Astrocyte of the spinal cord (primary cell): ENCODE data around the gene EGFR.
A peak's percentile ranks its signal among the peaks of the same experiment; 100 is the strongest.

ENCODE experiments used
- DNase-seq: peaks from one replicate; pipeline ENCODE4 v3.0.0; 2011; ENCODE audit warnings: low read depth, low spot score
- H3K4me3 ChIP-seq: 2 replicates; pipeline ENCODE4 v1.5.1; 2011; ENCODE audit warnings: low read depth, mild to moderate bottlenecking, low read length, moderate library complexity
- in situ Hi-C: cut with HindIII; loops from 2 replicates; pipeline ENCODE4 v1.10.0; 2017; ENCODE audit warnings: low sequenced_read_pairs
- TF ChIP-seq, protein P1 (sequence below): IDR thresholded peaks from 2 replicates; pipeline ENCODE4 v1.5.1; 2012; ENCODE audit warnings: low read depth, mild to moderate bottlenecking, low read length, inconsistent platforms

The EGFR gene

DNA sequence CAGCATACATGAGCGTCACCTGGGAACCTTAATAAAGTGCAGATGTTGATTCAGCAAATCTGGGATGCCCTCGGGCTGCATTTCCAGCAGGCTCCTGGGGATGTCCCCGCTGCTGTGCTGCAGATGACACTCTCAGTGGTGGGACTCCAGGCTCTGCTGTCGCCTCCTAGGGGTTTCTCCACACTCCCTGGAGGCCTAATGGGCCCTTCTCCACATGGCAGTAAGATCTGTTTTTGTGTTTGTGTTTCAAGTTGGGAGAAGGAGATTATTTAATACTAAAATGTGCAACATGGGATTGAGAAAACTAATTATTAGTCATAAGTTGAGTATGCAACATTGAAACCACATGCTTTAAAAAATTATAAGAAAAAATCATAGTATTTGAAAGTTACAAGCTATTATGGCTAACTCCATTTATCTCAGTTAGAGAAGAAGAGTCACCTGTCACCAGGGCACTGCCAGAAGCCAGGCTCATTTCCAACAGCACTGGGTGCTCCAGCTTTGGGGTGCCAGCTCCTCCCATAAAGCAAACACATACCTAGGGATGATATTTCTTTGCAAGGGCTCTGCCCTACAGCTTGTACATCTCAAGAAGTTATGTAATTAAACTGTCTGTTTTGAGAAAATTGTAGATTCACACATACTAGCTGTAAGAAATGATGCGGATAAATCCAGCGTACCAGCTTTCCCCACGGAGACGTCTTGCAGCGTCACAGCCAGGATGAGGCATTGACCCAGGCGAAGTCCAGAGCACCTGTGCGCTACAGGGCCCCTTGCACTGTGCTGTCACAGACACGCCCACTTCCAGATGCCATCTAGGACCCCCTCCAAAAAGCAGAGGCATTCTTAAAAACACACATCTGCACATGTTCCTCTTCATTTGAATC lies 106.4 kb downstream of the EGFR start:
- DNase-seq, result peak; percentile 29
- in situ Hi-C loops, result no loop called here
- TF ChIP-seq, protein P1, sequence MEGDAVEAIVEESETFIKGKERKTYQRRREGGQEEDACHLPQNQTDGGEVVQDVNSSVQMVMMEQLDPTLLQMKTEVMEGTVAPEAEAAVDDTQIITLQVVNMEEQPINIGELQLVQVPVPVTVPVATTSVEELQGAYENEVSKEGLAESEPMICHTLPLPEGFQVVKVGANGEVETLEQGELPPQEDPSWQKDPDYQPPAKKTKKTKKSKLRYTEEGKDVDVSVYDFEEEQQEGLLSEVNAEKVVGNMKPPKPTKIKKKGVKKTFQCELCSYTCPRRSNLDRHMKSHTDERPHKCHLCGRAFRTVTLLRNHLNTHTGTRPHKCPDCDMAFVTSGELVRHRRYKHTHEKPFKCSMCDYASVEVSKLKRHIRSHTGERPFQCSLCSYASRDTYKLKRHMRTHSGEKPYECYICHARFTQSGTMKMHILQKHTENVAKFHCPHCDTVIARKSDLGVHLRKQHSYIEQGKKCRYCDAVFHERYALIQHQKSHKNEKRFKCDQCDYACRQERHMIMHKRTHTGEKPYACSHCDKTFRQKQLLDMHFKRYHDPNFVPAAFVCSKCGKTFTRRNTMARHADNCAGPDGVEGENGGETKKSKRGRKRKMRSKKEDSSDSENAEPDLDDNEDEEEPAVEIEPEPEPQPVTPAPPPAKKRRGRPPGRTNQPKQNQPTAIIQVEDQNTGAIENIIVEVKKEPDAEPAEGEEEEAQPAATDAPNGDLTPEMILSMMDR, result peak; percentile 7
- no peak overlapping the region for H3K4me3 ChIP-seq

DNA sequence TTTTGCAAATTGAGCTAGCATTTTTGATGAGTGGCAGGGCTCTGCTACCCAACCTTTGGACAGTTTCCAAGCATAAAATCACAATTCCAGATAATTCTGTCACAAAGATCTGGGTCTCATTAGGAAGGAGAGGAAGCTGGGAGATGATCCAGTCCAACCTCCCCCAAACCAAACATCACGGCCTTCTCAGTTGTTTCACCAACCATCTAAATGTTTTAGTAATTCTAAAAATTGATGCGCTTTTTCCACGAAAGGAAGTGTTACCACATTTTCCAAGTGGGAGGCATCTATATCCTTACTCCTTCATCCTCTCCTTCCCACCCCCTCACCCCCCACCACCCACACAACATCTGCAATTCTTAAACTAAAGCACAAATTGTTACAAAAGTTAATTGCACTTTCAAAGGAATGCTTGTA lies 108.3 kb downstream of the EGFR start:
- in situ Hi-C loops, result no loop called here
- TF ChIP-seq, protein P1, result no peak
- no peak overlapping the region for H3K4me3 ChIP-seq

DNA sequence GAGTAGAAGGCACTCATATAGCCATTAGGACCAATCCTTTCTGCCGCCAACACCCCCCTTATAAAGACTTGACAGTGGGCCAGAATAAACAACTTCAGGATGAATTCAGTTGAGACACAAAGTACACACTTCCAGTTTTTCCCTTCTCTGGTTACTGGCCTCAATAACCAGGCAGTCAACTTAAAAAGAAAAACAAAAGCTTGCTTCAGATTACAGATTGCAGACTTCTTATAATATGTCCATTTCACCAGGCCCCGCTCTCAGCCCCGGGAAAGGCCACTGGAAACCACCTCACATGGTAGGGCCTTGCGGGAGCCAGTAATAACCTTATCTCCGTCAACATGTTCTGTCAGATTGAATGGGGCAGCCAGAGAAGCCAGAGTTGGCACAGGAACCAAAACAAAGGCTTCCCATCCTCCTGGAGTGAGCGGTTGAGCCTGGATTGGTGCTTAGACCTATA lies 108.8 kb downstream of the EGFR start:
- DNase-seq, result peak; percentile 91
- no peak overlapping the region for H3K4me3 ChIP-seq
- TF ChIP-seq, protein P1, result no peak
- in situ Hi-C loops, result no loop called here

More for the DNA sequence above, 108.3 kb downstream of the EGFR start:
- no peak for DNase-seq

DNA sequence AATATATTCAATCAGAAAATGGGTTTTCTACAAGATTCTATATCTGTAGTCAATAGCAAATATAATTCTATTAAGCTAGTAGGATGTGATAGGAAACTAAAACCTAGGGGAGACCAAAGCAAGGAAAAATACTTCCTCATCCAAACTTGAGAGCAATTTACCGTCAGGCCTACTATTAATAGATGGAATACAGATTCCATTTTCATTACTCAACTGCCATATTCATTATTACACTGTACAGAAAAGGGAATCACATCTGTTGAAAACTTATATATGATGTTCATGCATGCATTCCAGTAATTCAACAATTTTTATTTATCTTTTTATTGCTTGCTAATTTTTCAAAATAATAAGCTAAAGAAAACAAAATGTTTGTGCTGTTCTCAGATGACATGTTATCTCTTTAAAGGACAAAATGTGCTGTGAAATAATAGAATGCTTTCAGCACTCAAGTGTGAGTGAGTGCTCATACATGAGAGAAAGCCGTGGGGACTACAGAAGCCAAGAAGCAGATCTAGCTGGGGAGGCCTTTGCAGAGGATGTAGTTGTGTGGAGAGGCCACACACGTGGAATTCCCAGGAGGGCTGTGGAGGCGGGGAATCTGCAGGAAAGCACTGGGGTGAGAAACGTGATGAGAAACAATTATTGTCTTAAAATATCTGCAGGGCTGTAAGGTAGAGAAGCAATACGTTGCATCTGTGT lies 110.0 kb downstream of the EGFR start:
- TF ChIP-seq, protein P1, result no peak
- in situ Hi-C loops, result no loop called here
- H3K4me3 ChIP-seq, result no peak overlapping the region
- DNase-seq, result peak; percentile 59

DNA sequence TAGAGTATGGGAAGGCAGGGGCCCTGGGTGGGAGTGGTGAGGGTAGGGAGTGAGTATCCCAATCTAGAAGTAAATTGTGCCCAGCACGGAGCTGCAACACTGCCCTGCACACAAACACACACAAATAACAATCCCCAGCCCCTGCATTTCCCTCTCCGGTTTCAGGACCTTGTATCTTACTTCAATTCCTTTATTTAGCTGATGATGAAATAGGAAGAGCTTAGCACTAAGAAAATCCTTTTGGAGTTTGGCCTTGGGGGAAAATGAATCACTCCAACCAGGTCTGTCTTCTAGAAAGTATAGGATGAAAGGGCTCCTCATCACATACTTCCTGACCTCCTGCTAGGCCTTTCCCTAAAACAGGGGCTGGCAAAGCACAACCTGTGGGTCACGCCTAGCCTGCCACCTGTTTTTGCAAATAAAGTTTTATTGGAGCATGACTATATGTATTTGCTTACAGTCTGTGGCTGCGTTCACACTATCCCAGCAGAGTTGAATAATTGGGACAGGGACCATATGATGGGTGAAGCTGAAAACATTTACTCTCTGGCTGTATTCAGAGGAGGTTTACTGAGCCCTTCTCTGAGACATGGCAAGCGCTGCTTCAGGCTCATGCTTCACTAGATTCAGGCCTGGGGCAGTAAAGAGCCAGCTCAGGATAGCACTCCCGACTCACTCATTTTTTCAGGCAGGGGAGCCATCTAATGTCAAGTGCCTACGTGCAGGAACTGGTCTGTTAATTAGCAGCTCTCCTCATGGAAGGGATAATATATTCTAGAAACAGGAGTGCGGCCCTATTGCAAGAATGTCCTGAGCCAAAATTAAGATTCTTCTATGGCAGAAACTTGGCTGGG lies 111.0 kb downstream of the EGFR start:
- TF ChIP-seq, protein P1, result peak; percentile 3
- peak; percentile 63 for DNase-seq
- no peak overlapping the region for H3K4me3 ChIP-seq
- in situ Hi-C loops, result no loop called here
